Activated B cell treated with CpG ODN at 0.5 μM for 24 hours (primary cell): ENCODE data around the gene ADGRL1. TPM values are rescaled to one million over a fixed set of nuclear protein-coding genes. Genes with fewer than 3 reads are reported as not detected.

Experiments used
- ATAC-seq: fragments of 200-7000 bp; cut with Tn5 transposase; one replicate; pipeline ENCODE4 v1.10.0; 2021; ENCODE audit warnings: low read depth, mild to moderate bottlenecking, moderate library complexity
- CTCF ChIA-PET: fragments of 350-600 bp; sonication (Branson Sonifier 250); formaldehyde crosslinking; loops from one replicate; lab custom pipeline; 2021; ENCODE audit warnings: antibody characterized with exemption; lab: Charles Lee
- POLR2A ChIA-PET: fragments of 350-600 bp; sonication (Branson Sonifier 250); formaldehyde crosslinking; loops from one replicate; lab custom pipeline; 2021; ENCODE audit warnings: antibody characterized with exemption; lab: Charles Lee
- DNase-seq: peaks from one replicate; pipeline ENCODE4 v3.0.0; 2022
- H3K27ac Mint-ChIP-seq: one replicate; pipeline ENCODE4 v1.8.0; 2020; ENCODE audit warnings: mixed read lengths
- H3K27me3 Mint-ChIP-seq: one replicate; pipeline ENCODE4 v1.8.0; 2021; ENCODE audit warnings: mixed read lengths
- H3K36me3 Mint-ChIP-seq: one replicate; pipeline ENCODE4 v1.8.0; 2021; ENCODE audit warnings: low read depth, mixed read lengths
- H3K4me1 Mint-ChIP-seq: one replicate; pipeline ENCODE4 v1.8.0; 2021; ENCODE audit warnings: mixed read lengths
- H3K4me3 Mint-ChIP-seq: one replicate; pipeline ENCODE4 v1.8.0; 2020; ENCODE audit warnings: mild to moderate bottlenecking, mixed read lengths
- H3K9me3 Mint-ChIP-seq: one replicate; pipeline ENCODE4 v1.8.0; 2020; ENCODE audit warnings: mixed read lengths
- intact Hi-C: fragments of 100-400 bp; cut with micrococcal nuclease; formaldehyde crosslinking; loops from one replicate; pipeline ENCODE4 v1.15.1; 2024
- total RNA-seq: library from RNA; stranded (reverse); gene quantifications from 2 replicates; pipeline ENCODE4 v1.2.3, GENCODE V29; 2022
- TF ChIP-seq, protein P1 (sequence below): fragments of 200-600 bp; IDR thresholded peaks from one replicate; pipeline ENCODE4 v1.8.0; 2022; ENCODE audit warnings: antibody characterized with exemption, mild to moderate bottlenecking

The ADGRL1 gene
- total RNA-seq, 1 donor from 2014 or later = 1.4 TPM

DNA sequence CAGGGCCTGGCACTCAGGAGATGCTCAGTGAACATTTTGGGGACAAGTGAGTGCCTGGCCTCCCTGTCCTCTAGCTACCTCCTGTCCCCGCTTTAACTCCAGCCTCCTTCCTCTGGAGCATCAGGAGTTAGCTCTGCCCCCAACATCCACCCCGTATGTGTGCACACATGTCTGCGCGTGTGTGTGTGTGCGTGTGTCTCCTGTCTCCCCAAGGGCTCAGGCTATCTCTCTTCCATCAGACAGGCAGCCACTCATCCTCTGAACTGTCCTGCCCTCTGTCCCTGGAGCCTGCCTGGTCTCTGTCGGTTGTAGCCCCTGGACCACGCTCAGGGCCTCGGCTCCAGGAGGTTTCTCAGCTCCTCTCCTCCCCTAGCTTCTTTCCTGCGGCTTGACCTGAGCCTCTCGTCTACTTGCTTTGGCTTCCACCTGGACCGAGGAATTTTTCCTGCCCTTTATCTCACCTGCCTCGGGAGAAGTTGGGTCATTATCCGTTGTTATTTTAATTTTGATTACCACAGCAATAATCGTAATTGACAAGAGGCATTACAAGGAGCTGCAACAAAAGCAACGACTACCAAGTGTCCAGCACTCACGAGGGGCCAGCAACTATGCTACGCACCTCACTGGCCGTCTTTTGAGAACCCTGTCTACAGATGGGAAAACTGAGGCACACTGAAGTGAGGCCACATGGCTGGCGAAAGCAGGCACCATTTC is 37.6 kb downstream of the ADGRL1 start:
- TF ChIP-seq, protein P1, sequence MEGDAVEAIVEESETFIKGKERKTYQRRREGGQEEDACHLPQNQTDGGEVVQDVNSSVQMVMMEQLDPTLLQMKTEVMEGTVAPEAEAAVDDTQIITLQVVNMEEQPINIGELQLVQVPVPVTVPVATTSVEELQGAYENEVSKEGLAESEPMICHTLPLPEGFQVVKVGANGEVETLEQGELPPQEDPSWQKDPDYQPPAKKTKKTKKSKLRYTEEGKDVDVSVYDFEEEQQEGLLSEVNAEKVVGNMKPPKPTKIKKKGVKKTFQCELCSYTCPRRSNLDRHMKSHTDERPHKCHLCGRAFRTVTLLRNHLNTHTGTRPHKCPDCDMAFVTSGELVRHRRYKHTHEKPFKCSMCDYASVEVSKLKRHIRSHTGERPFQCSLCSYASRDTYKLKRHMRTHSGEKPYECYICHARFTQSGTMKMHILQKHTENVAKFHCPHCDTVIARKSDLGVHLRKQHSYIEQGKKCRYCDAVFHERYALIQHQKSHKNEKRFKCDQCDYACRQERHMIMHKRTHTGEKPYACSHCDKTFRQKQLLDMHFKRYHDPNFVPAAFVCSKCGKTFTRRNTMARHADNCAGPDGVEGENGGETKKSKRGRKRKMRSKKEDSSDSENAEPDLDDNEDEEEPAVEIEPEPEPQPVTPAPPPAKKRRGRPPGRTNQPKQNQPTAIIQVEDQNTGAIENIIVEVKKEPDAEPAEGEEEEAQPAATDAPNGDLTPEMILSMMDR = no peak
- POLR2A ChIA-PET = interaction anchor here (0.6 kb wide), 1 partner anchor 132 kb away, joined by 4 read pairs; no protein-coding TSS in a partner anchor

DNA sequence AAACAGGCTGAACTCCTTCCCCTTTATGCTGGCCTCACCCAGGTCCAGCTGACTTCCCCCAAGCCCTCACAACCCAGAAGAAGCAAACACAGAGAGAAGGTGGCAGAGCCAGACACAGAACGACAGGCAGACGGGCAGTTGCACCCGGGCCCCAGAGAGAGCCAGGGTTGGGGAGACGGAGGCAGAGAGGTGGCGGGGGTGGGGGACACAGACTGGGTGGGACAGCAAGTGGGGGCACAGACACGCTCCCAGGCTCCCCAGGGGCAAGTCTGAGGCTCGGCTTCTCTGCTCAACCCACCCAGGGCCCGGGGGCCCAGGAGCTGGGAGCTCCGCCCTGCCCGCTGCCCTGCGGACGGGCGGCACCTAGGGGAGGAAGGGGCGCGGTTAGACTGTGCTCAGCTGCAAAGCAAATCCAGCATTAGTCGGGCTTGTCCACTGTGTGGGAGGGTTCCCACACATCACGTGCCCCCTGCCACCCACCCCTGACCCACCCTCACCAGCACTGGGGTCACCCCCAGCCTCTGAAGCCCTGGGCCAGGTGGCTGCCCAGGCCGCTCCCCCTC is 38.3 kb downstream of the ADGRL1 start:
- intact Hi-C loops = no loop called here

More for the DNA sequence above, 37.6 kb downstream of the ADGRL1 start:
- H3K9me3 Mint-ChIP-seq = peaks cover 2% of the 10 kb centered on the region
- ATAC-seq (no peak), DNase-seq (no peak)
- H3K27me3 Mint-ChIP-seq = peaks cover 7% of the 10 kb centered on the region
- H3K36me3 Mint-ChIP-seq = no peaks in the 10 kb centered on the region
- no peak overlapping the region for H3K27ac Mint-ChIP-seq
- intact Hi-C loops = no loop called here
- H3K4me1 Mint-ChIP-seq = peaks cover 22% of the 10 kb centered on the region
- H3K4me3 Mint-ChIP-seq = no peak overlapping the region
- CTCF ChIA-PET = interaction anchor here (1.1 kb wide), 1 partner anchor 31 kb away, joined by 3 read pairs; no protein-coding TSS in a partner anchor

DNA sequence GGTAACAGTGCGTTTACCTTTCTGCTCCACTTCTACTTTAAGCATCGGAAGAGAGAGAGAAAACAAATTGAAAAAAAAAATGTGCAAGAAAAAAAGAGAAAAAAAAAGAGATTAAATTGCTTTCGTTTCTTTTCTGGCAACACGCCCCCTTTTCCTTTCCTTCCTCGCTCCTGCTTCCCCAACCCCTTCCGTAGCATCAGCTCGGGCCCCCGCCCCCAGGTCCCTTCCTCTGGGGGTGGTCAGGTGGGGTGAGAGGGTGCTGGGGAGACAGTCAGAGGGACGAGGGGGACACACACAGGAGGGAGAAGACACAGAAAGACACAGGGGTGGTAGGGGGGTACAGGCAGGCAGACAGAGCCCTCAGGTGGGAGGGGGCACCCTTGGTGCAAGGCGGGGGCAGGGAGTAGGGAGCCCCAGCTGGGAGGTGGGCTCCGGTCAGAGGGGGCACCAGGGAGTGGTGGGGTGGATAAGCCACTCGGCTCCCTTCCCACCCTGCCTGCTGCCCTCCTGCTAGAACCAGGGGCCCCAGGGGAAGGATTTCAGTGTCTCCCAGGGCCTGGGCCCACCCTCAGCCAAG is 38.9 kb downstream of the ADGRL1 start:
- Mint-ChIP-seq H3K27me3 (peaks cover 7% of the 10 kb centered on the region), H3K4me3 (peak overlapping the region; percentile 72), H3K9me3 (peaks cover 2% of the 10 kb centered on the region), H3K36me3 (no peaks in the 10 kb centered on the region), H3K4me1 (peaks cover 22% of the 10 kb centered on the region), H3K27ac (no peak overlapping the region)
- intact Hi-C loops = no loop called here
- TF ChIP-seq, protein P1 = no peak
- ChIA-PET CTCF (interaction anchor here (0.6 to 0.8 kb wide), 2 partner anchors 181 to 275 kb away, joined by 3 to 4 read pairs; no protein-coding TSS in a partner anchor), POLR2A (interaction anchor here (0.6 to 1.0 kb wide), 2 partner anchors 30 to 117 kb away, joined by 3 to 8 read pairs; no protein-coding TSS in a partner anchor)
- DNase-seq (no peak), ATAC-seq (no peak)

More for the DNA sequence above, 38.3 kb downstream of the ADGRL1 start:
- DNase-seq = peak; percentile 32
- ChIA-PET CTCF (interaction anchor here (0.6 to 1.1 kb wide), 2 partner anchors 31 to 276 kb away, joined by 3 to 4 read pairs; no protein-coding TSS in a partner anchor), POLR2A (interaction anchor here (0.6 to 1.0 kb wide), 2 partner anchors 31 to 118 kb away, joined by 3 to 8 read pairs; no protein-coding TSS in a partner anchor)
- peak overlapping the region; percentile 72 for H3K4me3 Mint-ChIP-seq
- peak; percentile 72 for ATAC-seq
- peaks cover 2% of the 10 kb centered on the region for H3K9me3 Mint-ChIP-seq
- TF ChIP-seq, protein P1 = no peak
- H3K36me3 Mint-ChIP-seq = no peaks in the 10 kb centered on the region
- peaks cover 22% of the 10 kb centered on the region for H3K4me1 Mint-ChIP-seq
- H3K27me3 Mint-ChIP-seq = peaks cover 7% of the 10 kb centered on the region
- H3K27ac Mint-ChIP-seq = no peak overlapping the region

DNA sequence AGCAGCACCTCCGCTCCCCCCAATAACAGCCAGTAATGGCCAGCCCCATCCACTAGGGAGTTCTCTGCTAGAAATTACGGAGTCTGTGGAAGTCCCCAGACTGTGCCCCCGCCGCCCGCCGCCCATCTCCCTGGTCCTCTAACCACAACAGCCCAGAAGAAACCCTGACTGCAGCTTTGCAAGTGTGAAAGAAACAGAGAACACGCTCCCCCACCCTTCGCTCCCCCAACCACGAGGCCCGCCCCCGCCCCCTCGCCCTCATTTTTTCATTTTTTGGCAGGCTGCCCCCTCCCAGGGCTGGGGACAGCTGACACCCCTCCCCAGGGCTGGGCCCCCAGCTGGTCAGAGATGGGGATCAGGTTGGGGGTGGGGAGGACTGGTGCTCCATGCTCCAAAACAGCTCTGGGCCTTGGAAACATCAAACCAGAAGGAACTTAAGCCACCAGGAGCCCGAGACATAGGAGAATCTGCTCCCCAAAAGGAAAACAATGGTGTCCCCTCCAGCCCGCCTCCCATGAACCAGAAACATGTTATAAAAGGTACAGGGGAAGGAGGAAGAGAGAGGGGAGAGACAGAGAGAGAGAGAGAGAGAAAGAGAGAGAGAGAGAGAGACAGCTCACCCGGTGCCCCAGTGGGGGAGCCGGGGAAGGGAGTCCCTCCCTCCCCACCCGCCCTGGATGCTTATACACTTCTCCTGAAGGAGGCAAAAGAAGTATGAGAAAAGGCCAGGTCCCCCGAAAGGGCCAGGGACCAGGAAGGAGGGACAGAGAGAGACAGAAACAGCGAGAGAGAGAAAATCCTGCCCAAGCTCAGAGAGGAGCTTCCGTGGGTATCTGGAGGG is 39.8 kb downstream of the ADGRL1 start:
- CTCF ChIA-PET = interaction anchor here (0.8 kb wide), 1 partner anchor 182 kb away, joined by 3 read pairs; no protein-coding TSS in a partner anchor
- Mint-ChIP-seq H3K4me3 (peak overlapping the region; percentile 72), H3K4me1 (peaks cover 22% of the 10 kb centered on the region), H3K36me3 (no peaks in the 10 kb centered on the region), H3K9me3 (peaks cover 2% of the 10 kb centered on the region), H3K27ac (no peak overlapping the region), H3K27me3 (peaks cover 6% of the 10 kb centered on the region)
- POLR2A ChIA-PET = interaction anchor here (0.5 to 0.7 kb wide), 2 partner anchors 58 to 73 kb away, joined by 3 to 6 read pairs; no protein-coding TSS in a partner anchor
- intact Hi-C loops = no loop called here
- DNase-seq (no peak), ATAC-seq (no peak)
- TF ChIP-seq, protein P1 = no peak
